Upper lobe of left lung (tissue), 6 donors: ENCODE data around the gene AOX1. TPM values are rescaled to one million over a fixed set of nuclear protein-coding genes. Genes with fewer than 3 reads are reported as not detected.

Source experiments
- ATAC-seq, 2 donors: fragments of 200-7000 bp; cut with Tn5 transposase; one replicate each; pipeline ENCODE4 v1.9.1; 2022; ENCODE audit warnings: mild to moderate bottlenecking in 2 of 2, moderate library complexity in 2 of 2; ENCODE audit not compliant: low FRiP score in 2 of 2
- DNase-seq, 2 donors: peaks; one replicate each; pipeline ENCODE4 v3.0.0-alpha.2; 2019 to 2020
- H3K27ac ChIP-seq, 4 donors: fragments of 200-600 bp; sonication (generic); one replicate each; pipeline ENCODE4 v1.5.1; 2016 to 2019
- H3K27me3 ChIP-seq, 4 donors: fragments of 200-600 bp; sonication (generic); one replicate each; pipeline ENCODE4 v1.5.1; 2017 to 2019
- H3K36me3 ChIP-seq, 4 donors: fragments of 200-600 bp; sonication (generic); one replicate each; pipeline ENCODE4 v1.5.1; 2016 to 2019
- H3K4me1 ChIP-seq, 4 donors: fragments of 200-600 bp; sonication (generic); one replicate each; pipeline ENCODE4 v1.5.1; 2018 to 2019
- H3K4me3 ChIP-seq, 4 donors: fragments of 200-600 bp; sonication (generic); one replicate each; pipeline ENCODE4 v1.5.1; 2017 to 2019; ENCODE audit warnings: mild to moderate bottlenecking in 2 of 4, moderate library complexity in 1 of 4
- H3K9me3 ChIP-seq, 4 donors: fragments of 200-600 bp; sonication (generic); one replicate each; pipeline ENCODE4 v1.5.1; 2018 to 2019
- CTCF ChIP-seq, 6 experiments: fragments of 450-650 bp in 4 of 6; fragments of 200-600 bp in 2 of 6; sonication (generic) in 2 of 6; IDR thresholded peaks; one replicate each; pipeline ENCODE4 v1.5.1; 2016 to 2019; ENCODE audit warnings: antibody characterized with exemption in 6 of 6
- EP300 ChIP-seq, 4 donors: sonication (generic); formaldehyde crosslinking; IDR thresholded peaks; one replicate each; pipeline ENCODE4 v1.5.1; 2017; ENCODE audit warnings: antibody characterized with exemption in 4 of 4, control low read depth in 2 of 4
- POLR2A ChIP-seq, 4 donors: fragments of 450-650 bp; IDR thresholded peaks; one replicate each; pipeline ENCODE4 v1.5.1; 2016 to 2017; ENCODE audit warnings: antibody characterized with exemption in 4 of 4, mild to moderate bottlenecking in 2 of 4
- POLR2AphosphoS5 ChIP-seq, 2 donors: sonication (generic); formaldehyde crosslinking; IDR thresholded peaks; one replicate each; pipeline ENCODE4 v1.5.1; 2017; ENCODE audit warnings: antibody characterized with exemption in 2 of 2
- WGBS, 2 donors: methylation state at CpG; one replicate each; pipeline ENCODE4 v1.1.5; 2017 to 2018; 5-methylcytosine and 5-hydroxymethylcytosine counted together
- total RNA-seq, 6 donors: library from RNA; depleted of rRNA in 4 of 6; stranded (reverse); fragments of >200 nt in 4 of 6; gene quantifications; one replicate each; pipeline versions ENCODE4 v1.1.0 to v1.2.1, GENCODE V29; 2016 to 2021
- donor health status: DM: no; HTN: no; CAD: no; lungs with moderate emphysema.
- donor health status: DM: no; HTN: yes; CAD: no; lungs with severe emphysema.

AOX1 gene
- total RNA-seq, 6 donors from 2014 or later = 8.7 to 49.0 (median 27.5) TPM

DNA sequence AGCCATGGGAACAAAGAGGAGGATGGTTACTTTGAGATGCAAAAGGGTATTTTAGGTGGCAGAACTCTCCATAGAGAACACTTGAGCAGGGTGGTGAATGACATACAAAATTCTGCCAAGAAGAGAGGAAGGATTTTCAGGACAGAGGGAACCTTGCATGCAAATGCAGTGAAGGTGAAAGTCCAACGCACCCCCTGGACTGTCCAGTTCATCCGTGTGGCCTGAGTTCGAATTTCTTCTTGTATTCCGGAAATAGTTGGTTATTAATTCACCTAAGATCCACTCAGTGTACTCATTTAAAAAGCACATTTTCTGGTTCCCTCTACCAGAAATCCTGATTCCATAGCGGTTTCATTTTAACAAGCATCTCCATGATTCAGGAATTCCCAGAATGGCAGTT lies 5.5 kb downstream of the AOX1 start:
- DNase-seq (no peak), ATAC-seq (no peak)
- WGBS, 2 donors = 81 to 88% methylated on average over 5 of the region's 5 CpGs
- no peaks in the 10 kb centered on the region for H3K9me3 ChIP-seq
- H3K4me1 ChIP-seq = peaks cover 0 to 2% (median under 1%) of the 10 kb centered on the region in 4 donors
- H3K27ac ChIP-seq = no peak overlapping the region
- TF ChIP-seq EP300 (IDR thresholded peaks at IDR 0.05) = no peak
- no peak overlapping the region for H3K4me3 ChIP-seq
- no peaks in the 10 kb centered on the region for H3K36me3 ChIP-seq
- H3K27me3 ChIP-seq = no peaks in the 10 kb centered on the region

DNA sequence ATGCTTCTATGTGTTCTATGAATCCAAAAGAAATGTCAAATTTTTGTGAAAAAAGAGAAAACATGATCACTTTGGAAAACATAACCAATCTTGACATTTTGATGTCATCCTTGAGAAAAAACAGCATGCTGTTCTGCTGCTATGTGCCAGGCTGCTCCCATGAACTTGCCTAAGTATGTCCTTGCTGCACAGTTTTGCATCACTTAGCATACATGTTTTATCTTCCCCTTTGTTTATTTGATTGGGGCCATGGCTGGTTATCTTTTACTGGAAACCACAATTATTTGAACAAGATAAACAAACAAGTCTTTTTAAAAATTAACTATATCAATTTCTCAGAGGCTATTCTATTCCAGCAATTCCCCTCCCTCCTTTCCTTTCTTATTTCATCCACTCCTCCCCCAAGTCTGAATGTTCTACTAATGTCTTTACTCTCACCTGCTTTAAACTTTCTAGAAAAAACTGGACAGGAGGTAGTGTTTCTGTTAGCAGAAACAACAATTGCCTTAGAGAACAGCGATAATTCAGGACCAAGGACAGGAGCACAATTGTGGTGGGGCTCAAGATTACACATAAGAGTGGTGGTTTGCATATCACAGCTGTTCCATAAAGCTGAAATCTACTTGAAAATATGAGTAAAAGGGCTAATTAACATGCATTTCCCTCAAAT lies 6.7 kb downstream of the AOX1 start:
- no peaks in the 10 kb centered on the region for H3K9me3 ChIP-seq
- no peak overlapping the region for H3K27ac ChIP-seq
- ATAC-seq = no peak
- no peak overlapping the region for H3K4me3 ChIP-seq
- TF ChIP-seq POLR2AphosphoS5 (IDR thresholded peaks at IDR 0.05) (no peak), POLR2A (IDR thresholded peaks at IDR 0.05) (no peak), CTCF (IDR thresholded peaks at IDR 0.05) (no peak), EP300 (IDR thresholded peaks at IDR 0.05) (no peak)
- WGBS, 2 donors = 62 to 73% methylated on average over 1 of the region's 1 CpG
- H3K36me3 ChIP-seq = no peaks in the 10 kb centered on the region
- H3K4me1 ChIP-seq = no peaks in the 10 kb centered on the region
- H3K27me3 ChIP-seq = no peaks in the 10 kb centered on the region
- no peak for DNase-seq

DNA sequence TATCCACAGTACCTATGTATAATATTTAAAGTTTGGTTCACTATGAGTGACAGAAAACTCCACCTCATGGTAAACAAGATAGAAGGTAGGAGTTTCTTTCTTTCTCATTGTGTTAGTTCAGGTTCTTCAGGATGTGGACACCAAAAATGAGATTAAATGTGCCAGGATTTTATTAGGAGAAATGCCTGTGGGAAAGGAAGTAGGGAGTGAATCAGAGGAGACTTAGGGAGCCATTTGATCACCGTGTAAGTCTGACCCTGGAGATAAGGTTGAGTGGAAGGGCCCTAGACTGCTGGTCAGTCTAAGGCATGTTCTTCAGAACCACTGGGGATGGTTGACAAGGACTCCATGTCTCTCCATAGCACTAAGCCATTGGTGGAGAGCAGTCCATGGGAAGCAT lies 8.1 kb downstream of the AOX1 start:
- TF ChIP-seq POLR2AphosphoS5 (IDR thresholded peaks at IDR 0.05) = no peak
- TF ChIP-seq EP300 (IDR thresholded peaks at IDR 0.05) = no peak
- no peak for TF ChIP-seq CTCF (IDR thresholded peaks at IDR 0.05)
- TF ChIP-seq POLR2A (IDR thresholded peaks at IDR 0.05) = no peak
- ATAC-seq (no peak), DNase-seq (no peak)

DNA sequence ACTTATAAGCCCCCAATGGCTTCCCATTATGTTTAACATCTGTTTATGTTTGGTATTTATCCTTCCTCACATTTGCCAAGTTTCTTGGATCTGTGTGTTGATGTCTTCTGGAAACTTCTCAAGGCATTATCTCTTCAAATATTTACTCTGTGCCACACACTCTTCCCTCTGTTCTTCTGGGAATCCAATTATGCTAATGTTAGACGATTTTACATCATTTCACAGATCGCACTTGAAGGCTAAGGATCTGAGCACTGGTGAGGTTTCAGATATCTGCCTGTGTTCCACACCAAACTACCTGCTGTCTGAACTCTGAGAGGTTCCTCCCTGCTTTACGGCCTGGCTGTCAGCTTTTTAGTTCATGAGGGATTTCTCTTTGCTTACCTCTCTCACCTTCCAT lies 10.1 kb downstream of the AOX1 start:
- H3K4me3 ChIP-seq = no peak overlapping the region
- no peak for ATAC-seq
- 80 to 86% methylated on average over 2 of the region's 3 CpGs for WGBS, 2 donors
- TF ChIP-seq EP300 (IDR thresholded peaks at IDR 0.05) (no peak), POLR2AphosphoS5 (IDR thresholded peaks at IDR 0.05) (no peak), CTCF (IDR thresholded peaks at IDR 0.05) (no peak), POLR2A (IDR thresholded peaks at IDR 0.05) (no peak)
- no peaks in the 10 kb centered on the region for H3K4me1 ChIP-seq
- no peaks in the 10 kb centered on the region for H3K27me3 ChIP-seq
- no peak for DNase-seq
- H3K9me3 ChIP-seq = no peaks in the 10 kb centered on the region
- no peaks in the 10 kb centered on the region for H3K36me3 ChIP-seq
- no peak overlapping the region for H3K27ac ChIP-seq

More for the DNA sequence above, 8.1 kb downstream of the AOX1 start:
- no peaks in the 10 kb centered on the region for H3K27me3 ChIP-seq
- no peaks in the 10 kb centered on the region for H3K4me1 ChIP-seq
- H3K27ac ChIP-seq = no peak overlapping the region
- WGBS, 2 donors = 74 to 76% methylated on average over 1 of the region's 1 CpG
- no peaks in the 10 kb centered on the region for H3K36me3 ChIP-seq
- no peak overlapping the region for H3K4me3 ChIP-seq
- H3K9me3 ChIP-seq = no peaks in the 10 kb centered on the region

DNA sequence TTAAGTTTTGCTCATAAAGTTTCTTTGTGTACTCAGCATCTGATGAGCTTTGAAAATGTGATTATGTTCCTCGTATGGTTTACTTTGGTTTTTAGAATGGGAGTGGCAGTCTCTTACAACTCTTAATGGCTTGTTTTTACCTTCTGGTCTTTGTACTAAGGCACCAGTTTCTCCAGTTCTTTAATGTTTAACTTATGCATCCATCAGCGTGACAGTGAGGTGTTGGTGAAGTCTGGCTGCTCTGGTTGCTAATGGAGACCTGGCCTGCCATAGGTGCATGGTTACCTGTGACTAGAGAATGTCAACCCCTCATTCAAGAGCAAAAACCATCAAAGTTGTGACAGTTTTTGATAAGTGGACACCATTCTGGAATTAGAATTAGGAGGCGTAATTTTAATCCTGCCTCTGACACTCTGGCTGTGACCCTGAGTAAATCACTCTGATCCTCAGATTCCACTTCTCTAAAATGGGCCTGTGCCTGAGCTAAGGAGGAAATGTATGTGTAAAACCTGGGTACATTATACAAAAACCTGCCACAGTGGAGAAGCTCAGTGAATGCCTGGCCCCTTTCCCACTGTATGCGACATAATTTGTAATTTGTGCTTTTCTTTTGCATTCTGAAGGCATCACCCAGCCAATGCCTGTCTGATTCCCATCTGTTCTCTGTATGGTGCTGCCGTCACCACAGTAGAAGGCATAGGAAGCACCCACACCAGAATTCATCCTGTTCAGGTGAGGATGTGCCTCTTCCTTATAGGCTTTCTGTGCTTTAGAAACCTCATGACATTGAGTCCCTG lies 11.2 kb downstream of the AOX1 start:
- H3K36me3 ChIP-seq = no peaks in the 10 kb centered on the region
- H3K27me3 ChIP-seq = no peaks in the 10 kb centered on the region
- no peaks in the 10 kb centered on the region for H3K4me1 ChIP-seq
- DNase-seq (no peak), ATAC-seq (no peak)
- H3K9me3 ChIP-seq = no peaks in the 10 kb centered on the region
- WGBS, 2 donors = 75 to 84% methylated on average over 5 of the region's 5 CpGs
- TF ChIP-seq POLR2A (IDR thresholded peaks at IDR 0.05) (no peak), POLR2AphosphoS5 (IDR thresholded peaks at IDR 0.05) (no peak), EP300 (IDR thresholded peaks at IDR 0.05) (no peak)
- H3K4me3 ChIP-seq = no peak overlapping the region
- H3K27ac ChIP-seq = no peak overlapping the region
